Measurements from ENCODE around the gene TST. TPM values are rescaled to one million over a fixed set of nuclear protein-coding genes. Genes with fewer than 3 reads are reported as not detected.
A peak's percentile ranks its signal among the peaks of the same experiment; 100 is the strongest.

TST gene
- total RNA-seq (2022) (16.2 and 16.4 TPM in 2 replicates), Bru-seq, nascent RNA (percentile 58 among the genes with signal in this experiment), BruChase-seq, experiment 1, labeled RNA remaining after a 6-hour chase (percentile 47 among the genes with signal in this experiment), BruChase-seq, experiment 2, labeled RNA remaining after a 2-hour chase (percentile 54 among the genes with signal in this experiment)
- long read RNA-seq, partial matches to known transcripts: 0 of 8 reads
- long read RNA-seq, other reads (novel, unspliced or antisense): 1 of 8 reads

GRCh38 chr22:37019309-37020191, at the start of gene TST, which contains the start of gene MPST:
TSS of gene TST (minus strand) at chr22:37019447. CDS start at chr22:37018732, 715 bp downstream.
TSS of gene MPST (plus strand) at chr22:37019742. CDS start at chr22:37019837, 95 bp downstream.
- peak within 1 kb of the TSS; percentile 91 for H3K4me3 Mint-ChIP-seq (ENCODE audit: unreplicated experiment)
- POLR2A ChIA-PET: interaction anchor here (0.5 to 5.6 kb wide), 16 partner anchors 9 to 490 kb away, joined by 3 to 95 read pairs (median 6); partner anchors contain the start of genes EIF3D and IFT27
- BruUV-seq (replicated peaks): no TSS peak
- H3K27ac Mint-ChIP-seq (ENCODE audit: low read depth, unreplicated experiment): peak within 1 kb of the TSS; percentile 88
- H3K4me1 Mint-ChIP-seq (ENCODE audit: insufficient read depth, unreplicated experiment): peaks cover 22% of the 10 kb centered on the region
- intact Hi-C loops (cut with micrococcal nuclease): no loop called here
- no peaks in the 10 kb centered on the region for H3K9me3 Mint-ChIP-seq (ENCODE audit: unreplicated experiment)
- peaks cover 6% of the 10 kb centered on the region for H3K36me3 Mint-ChIP-seq (ENCODE audit: insufficient read depth, unreplicated experiment)
- peak; percentile 62 for DNase-seq (ENCODE audit: unreplicated experiment)
- no peaks in the 10 kb centered on the region for H3K27me3 Mint-ChIP-seq (ENCODE audit: insufficient read depth, unreplicated experiment)
- TF ChIP-seq CTCF (IDR thresholded peaks at IDR 0.05; ENCODE audit: unreplicated experiment): no peak
- CTCF ChIA-PET: interaction anchor here (0.6 to 2.0 kb wide), 11 partner anchors 11 to 282 kb away, joined by 3 to 11 read pairs (median 4); no protein-coding TSS in a partner anchor

- H3K4me3 Mint-ChIP-seq (ENCODE audit: unreplicated experiment): no peak overlapping the region
- no peak for TF ChIP-seq CTCF (IDR thresholded peaks at IDR 0.05; ENCODE audit: unreplicated experiment)
- H3K27me3 Mint-ChIP-seq (ENCODE audit: insufficient read depth, unreplicated experiment): peaks cover 14% of the 10 kb centered on the region
- intact Hi-C loops (cut with micrococcal nuclease): no loop called here
- no peak overlapping the region for H3K27ac Mint-ChIP-seq (ENCODE audit: low read depth, unreplicated experiment)
- H3K4me1 Mint-ChIP-seq (ENCODE audit: insufficient read depth, unreplicated experiment): no peaks in the 10 kb centered on the region
- ChIA-PET POLR2A (no interaction called here), CTCF (interaction anchor here (0.6 kb wide), 1 partner anchor 149 kb away, joined by 4 read pairs; no protein-coding TSS in a partner anchor)
- no peaks in the 10 kb centered on the region for H3K36me3 Mint-ChIP-seq (ENCODE audit: insufficient read depth, unreplicated experiment)
- no peak for DNase-seq (ENCODE audit: unreplicated experiment)
- no peaks in the 10 kb centered on the region for H3K9me3 Mint-ChIP-seq (ENCODE audit: unreplicated experiment)
- BruUV-seq (replicated peaks): no TSS peak
Measured at GRCh38 chr22:37068859-37069258, 49.6 kb upstream of the TST start.

GRCh38 chr22:37067428-37067827, 48.2 kb upstream of the TST start:
- ChIA-PET CTCF (no interaction called here), POLR2A (no interaction called here)
- intact Hi-C loops (cut with micrococcal nuclease): no loop called here

More at GRCh38 chr22:37067428-37067827, 48.2 kb upstream of the TST start:
- no peak for DNase-seq (ENCODE audit: unreplicated experiment)
- no TSS peak for BruUV-seq (replicated peaks)
- H3K4me1 Mint-ChIP-seq (ENCODE audit: insufficient read depth, unreplicated experiment): no peaks in the 10 kb centered on the region
- H3K36me3 Mint-ChIP-seq (ENCODE audit: insufficient read depth, unreplicated experiment): no peaks in the 10 kb centered on the region
- no peak for TF ChIP-seq CTCF (IDR thresholded peaks at IDR 0.05; ENCODE audit: unreplicated experiment)
- no peak overlapping the region for H3K27ac Mint-ChIP-seq (ENCODE audit: low read depth, unreplicated experiment)
- H3K9me3 Mint-ChIP-seq (ENCODE audit: unreplicated experiment): no peaks in the 10 kb centered on the region
- H3K4me3 Mint-ChIP-seq (ENCODE audit: unreplicated experiment): no peak overlapping the region
- peaks cover 14% of the 10 kb centered on the region for H3K27me3 Mint-ChIP-seq (ENCODE audit: insufficient read depth, unreplicated experiment)

Data from MCF 10A (cell line).